Brain microvascular endothelial cell (primary cell): ENCODE measurements around the gene UBE2N.

Source experiments
- DNase-seq: peaks from one replicate; pipeline ENCODE4 v3.0.0-alpha.2; 2020
- H3K27ac ChIP-seq: fragments of 250-450 bp; sonication (Bioruptor Pico); 2 replicates; pipeline ENCODE4 v1.5.1; 2020; ENCODE audit warnings: mild to moderate bottlenecking, moderate library complexity
- H3K27me3 ChIP-seq: fragments of 250-450 bp; sonication (Bioruptor Pico); replicated peaks from 2 replicates; pipeline ENCODE4 v1.5.1; 2020; ENCODE audit warnings: mild to moderate bottlenecking
- H3K36me3 ChIP-seq: fragments of 250-450 bp; sonication (Bioruptor Pico); replicated peaks from 2 replicates; pipeline ENCODE4 v1.5.1; 2020; ENCODE audit warnings: mild to moderate bottlenecking
- H3K4me3 ChIP-seq: 2 replicates; pipeline ENCODE4 v1.5.1; 2011; ENCODE audit warnings: low read depth, mild to moderate bottlenecking, control low read depth, low read length, moderate library complexity
- in situ Hi-C: cut with HindIII; loops from 2 replicates; pipeline ENCODE4 v1.10.0; 2017; ENCODE audit warnings: low sequenced_read_pairs, low pct_ligation_motif_present
- TF ChIP-seq, protein P1 (sequence below): IDR thresholded peaks from 2 replicates; pipeline ENCODE4 v1.5.1; 2011; ENCODE audit warnings: low read depth, mild to moderate bottlenecking, moderate library complexity, low read length, control low read depth, inconsistent platforms; ENCODE audit errors: missing control alignments

Gene UBE2N

DNA sequence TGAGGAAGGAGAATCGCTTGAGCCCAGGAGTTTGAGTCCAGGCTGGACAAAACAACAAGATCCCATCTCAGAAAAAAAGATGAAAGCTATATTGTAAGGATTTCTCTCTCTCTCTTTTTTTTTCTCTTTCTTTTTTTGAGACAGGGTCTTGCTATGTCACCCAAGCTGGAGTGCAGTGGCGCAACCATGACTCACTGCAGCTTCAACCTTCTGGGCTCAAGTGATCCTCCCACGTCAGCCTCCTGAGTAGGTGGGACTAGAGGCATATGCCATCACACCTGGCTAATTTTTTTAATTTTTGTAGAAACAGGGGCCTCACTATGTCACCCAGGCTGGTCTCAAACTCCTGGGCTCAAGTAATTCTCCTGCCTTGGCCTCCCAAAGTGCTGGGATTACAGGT is 19.8 kb upstream of the UBE2N start:
- Histone ChIP-seq H3K36me3 (no peaks in the 10 kb centered on the region), H3K4me3 (no peak overlapping the region), H3K27ac (no peak overlapping the region), H3K27me3 (no peaks in the 10 kb centered on the region)
- DNase-seq, result no peak
- in situ Hi-C loops, result no loop called here
- TF ChIP-seq, protein P1, sequence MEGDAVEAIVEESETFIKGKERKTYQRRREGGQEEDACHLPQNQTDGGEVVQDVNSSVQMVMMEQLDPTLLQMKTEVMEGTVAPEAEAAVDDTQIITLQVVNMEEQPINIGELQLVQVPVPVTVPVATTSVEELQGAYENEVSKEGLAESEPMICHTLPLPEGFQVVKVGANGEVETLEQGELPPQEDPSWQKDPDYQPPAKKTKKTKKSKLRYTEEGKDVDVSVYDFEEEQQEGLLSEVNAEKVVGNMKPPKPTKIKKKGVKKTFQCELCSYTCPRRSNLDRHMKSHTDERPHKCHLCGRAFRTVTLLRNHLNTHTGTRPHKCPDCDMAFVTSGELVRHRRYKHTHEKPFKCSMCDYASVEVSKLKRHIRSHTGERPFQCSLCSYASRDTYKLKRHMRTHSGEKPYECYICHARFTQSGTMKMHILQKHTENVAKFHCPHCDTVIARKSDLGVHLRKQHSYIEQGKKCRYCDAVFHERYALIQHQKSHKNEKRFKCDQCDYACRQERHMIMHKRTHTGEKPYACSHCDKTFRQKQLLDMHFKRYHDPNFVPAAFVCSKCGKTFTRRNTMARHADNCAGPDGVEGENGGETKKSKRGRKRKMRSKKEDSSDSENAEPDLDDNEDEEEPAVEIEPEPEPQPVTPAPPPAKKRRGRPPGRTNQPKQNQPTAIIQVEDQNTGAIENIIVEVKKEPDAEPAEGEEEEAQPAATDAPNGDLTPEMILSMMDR, result no peak

DNA sequence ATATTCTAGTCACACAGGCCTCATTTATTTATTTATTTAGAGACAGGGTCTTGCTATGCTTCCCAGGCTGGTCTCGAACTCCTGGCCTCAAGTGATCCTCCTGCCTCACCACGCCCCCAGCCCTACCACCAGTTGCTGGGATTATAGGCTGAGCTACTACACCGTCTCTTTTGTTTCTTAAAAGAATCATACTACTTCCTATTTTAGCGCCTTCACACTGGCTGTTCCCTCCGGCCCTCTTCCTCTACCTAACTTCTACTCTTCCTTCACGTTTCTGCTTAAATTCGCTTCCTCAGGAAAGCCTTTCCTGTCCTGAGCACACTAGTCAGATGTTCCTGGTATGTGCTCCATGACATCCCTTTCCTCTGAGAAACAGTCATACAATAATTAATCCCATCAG is 19.2 kb upstream of the UBE2N start:
- H3K27ac ChIP-seq, result no peak overlapping the region
- no peak for DNase-seq
- no peaks in the 10 kb centered on the region for H3K36me3 ChIP-seq
- no peak overlapping the region for H3K4me3 ChIP-seq
- TF ChIP-seq, protein P1, result no peak
- H3K27me3 ChIP-seq, result no peaks in the 10 kb centered on the region
- in situ Hi-C loops, result no loop called here

DNA sequence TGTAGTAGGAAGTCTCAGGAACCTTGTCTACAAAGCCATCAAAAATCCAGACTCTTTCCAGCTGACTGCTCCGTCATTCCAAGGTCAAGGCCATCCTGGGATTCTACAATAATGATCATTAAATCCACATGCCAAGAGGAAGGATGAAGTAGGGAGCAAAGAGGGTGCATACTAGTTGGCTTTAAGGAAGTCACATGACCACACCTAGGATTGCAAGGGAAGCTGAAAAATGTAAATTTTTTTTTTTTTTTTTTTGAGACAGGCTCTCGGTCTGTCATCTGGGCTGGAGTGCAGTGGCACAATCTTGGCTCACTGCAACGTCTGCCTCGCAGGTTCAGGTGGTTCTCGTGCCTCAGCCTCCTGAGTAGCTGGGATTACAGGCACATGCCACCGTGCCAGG is 18.3 kb upstream of the UBE2N start:
- in situ Hi-C loops, result no loop called here
- DNase-seq, result no peak
- no peak overlapping the region for H3K27ac ChIP-seq
- H3K4me3 ChIP-seq, result no peak overlapping the region
- no peaks in the 10 kb centered on the region for H3K36me3 ChIP-seq
- TF ChIP-seq, protein P1, result no peak
- no peaks in the 10 kb centered on the region for H3K27me3 ChIP-seq

DNA sequence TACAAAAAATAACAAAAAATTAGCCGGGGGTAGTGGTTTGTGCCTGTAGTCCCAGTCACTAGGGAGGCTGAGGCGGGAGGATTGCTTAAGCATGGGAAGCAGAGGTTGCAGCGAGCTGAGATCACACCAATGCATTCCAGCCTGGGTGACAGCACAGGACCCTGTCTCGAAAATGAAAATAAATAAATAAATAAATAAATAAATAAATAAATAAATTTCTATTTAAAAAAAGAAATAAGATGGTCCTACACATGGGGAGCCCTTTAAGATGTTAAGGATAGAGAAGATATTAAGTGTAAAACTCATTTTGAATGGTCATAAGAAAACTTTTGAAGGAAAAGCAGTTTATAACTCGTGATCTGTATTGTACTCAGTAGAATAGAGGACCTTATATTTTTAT is 17.4 kb upstream of the UBE2N start:
- in situ Hi-C loops, result no loop called here
- Histone ChIP-seq H3K27me3 (no peaks in the 10 kb centered on the region), H3K4me3 (no peak overlapping the region), H3K27ac (no peak overlapping the region), H3K36me3 (no peaks in the 10 kb centered on the region)
- TF ChIP-seq, protein P1, result no peak
- no peak for DNase-seq

DNA sequence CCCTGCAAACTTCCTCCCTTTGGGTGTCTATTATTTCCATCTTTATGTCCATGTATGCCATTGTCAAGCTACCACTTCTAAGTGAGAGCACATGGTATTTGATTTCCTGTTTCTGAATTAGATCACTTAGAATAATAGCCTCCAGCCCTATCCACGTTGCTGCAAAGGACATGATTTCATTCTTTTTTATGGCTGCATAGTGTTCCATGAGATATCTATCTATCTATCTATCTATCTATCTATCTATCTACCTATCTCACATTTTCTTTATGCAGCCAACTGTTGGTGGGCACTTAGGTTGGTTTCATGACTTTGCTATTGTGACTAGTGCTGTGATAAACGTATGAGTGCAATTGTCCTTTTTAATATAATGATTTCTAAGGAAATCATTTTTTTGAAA is 14.3 kb upstream of the UBE2N start:
- Histone ChIP-seq H3K27ac (no peak overlapping the region), H3K27me3 (no peaks in the 10 kb centered on the region), H3K4me3 (no peak overlapping the region), H3K36me3 (no peaks in the 10 kb centered on the region)
- no peak for DNase-seq
- TF ChIP-seq, protein P1, result no peak
- in situ Hi-C loops, result no loop called here

DNA sequence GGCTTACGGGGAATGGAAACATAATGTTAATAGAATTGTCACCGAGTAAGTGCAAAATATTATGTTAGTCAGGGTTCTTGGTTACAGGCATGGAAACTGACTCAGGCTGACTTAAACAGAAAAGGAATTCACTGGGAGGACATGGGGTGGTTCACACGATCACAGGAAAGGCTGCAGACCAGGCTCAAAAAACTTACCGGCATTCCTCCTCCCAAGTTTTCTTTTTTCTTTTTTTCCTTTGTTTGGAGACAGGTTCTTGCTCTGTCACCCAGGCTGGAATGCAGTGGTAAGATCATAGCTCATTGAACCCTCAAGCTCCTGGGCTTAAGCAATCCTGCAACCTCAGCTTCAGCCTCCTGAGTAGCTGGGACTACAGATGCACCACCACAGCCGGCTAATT is 11.9 kb upstream of the UBE2N start:
- no peak overlapping the region for H3K4me3 ChIP-seq
- peak; percentile 51 for DNase-seq
- no peaks in the 10 kb centered on the region for H3K36me3 ChIP-seq
- peak overlapping the region; percentile 20 for H3K27ac ChIP-seq
- H3K27me3 ChIP-seq, result no peaks in the 10 kb centered on the region
- in situ Hi-C loops, result no loop called here
- TF ChIP-seq, protein P1, result no peak
